OCI-LY1 (cell line): Measurements from ENCODE around the gene KIF17.

Experiments used
- EZH2 ChIP-seq: fragments of 200-600 bp; sonication (generic), shearing (Covaris generic); IDR thresholded peaks from 2 replicates; pipeline ENCODE4 v1.8.0; 2017; ENCODE audit warnings: borderline replicate concordance, mixed run types, mild to moderate bottlenecking, antibody characterized with exemption, low read length, moderate library complexity, mixed read lengths
- TF ChIP-seq, protein P1 (sequence below): fragments of 200-600 bp; sonication (generic), shearing (Covaris generic); IDR thresholded peaks from 2 replicates; pipeline ENCODE4 v1.5.1; 2017; ENCODE audit warnings: mild to moderate bottlenecking, antibody characterized with exemption, low read length, moderate library complexity, mixed read lengths

GRCh38 chr1:20685741-20686140 lies 32.1 kb downstream of the KIF17 start:
- TF ChIP-seq, protein P1, sequence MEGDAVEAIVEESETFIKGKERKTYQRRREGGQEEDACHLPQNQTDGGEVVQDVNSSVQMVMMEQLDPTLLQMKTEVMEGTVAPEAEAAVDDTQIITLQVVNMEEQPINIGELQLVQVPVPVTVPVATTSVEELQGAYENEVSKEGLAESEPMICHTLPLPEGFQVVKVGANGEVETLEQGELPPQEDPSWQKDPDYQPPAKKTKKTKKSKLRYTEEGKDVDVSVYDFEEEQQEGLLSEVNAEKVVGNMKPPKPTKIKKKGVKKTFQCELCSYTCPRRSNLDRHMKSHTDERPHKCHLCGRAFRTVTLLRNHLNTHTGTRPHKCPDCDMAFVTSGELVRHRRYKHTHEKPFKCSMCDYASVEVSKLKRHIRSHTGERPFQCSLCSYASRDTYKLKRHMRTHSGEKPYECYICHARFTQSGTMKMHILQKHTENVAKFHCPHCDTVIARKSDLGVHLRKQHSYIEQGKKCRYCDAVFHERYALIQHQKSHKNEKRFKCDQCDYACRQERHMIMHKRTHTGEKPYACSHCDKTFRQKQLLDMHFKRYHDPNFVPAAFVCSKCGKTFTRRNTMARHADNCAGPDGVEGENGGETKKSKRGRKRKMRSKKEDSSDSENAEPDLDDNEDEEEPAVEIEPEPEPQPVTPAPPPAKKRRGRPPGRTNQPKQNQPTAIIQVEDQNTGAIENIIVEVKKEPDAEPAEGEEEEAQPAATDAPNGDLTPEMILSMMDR, result no peak
- TF ChIP-seq EZH2, result no peak
